Astrocyte (in vitro differentiated cells and primary cell): Measurements from ENCODE around the gene ZCCHC3. TPM values are rescaled to one million over a fixed set of nuclear protein-coding genes. Genes with fewer than 3 reads are reported as not detected.

Source experiments
- DNase-seq: peaks from one replicate; pipeline ENCODE4 v3.0.0-alpha.2; 2010; ENCODE audit warnings: low read depth
- FAIRE-seq: peaks from 2 replicates; lab custom pipeline; 2011; peaks lifted over from hg19 to GRCh38; lab: Jason Lieb, UNC
- H2AFZ ChIP-seq: 2 replicates; pipeline ENCODE4 v1.6.0; 2012; ENCODE audit warnings: low read depth, low read length, inconsistent platforms
- H3K27ac ChIP-seq: 2 replicates; pipeline ENCODE4 v1.5.1; 2011; ENCODE audit warnings: low read depth, low read length, inconsistent platforms
- H3K27me3 ChIP-seq: 2 replicates; pipeline ENCODE4 v1.6.0; 2011; ENCODE audit warnings: low read length, inconsistent platforms; ENCODE audit not compliant: insufficient read depth
- H3K36me3 ChIP-seq: 2 replicates; pipeline ENCODE4 v1.5.1; 2011; ENCODE audit warnings: low read length, inconsistent platforms; ENCODE audit not compliant: insufficient read depth
- H3K4me1 ChIP-seq: 2 replicates; pipeline ENCODE4 v1.5.1; 2011; ENCODE audit warnings: low read length, inconsistent platforms; ENCODE audit not compliant: insufficient read depth
- H3K4me2 ChIP-seq: 2 replicates; pipeline ENCODE4 v1.6.0; 2012; ENCODE audit warnings: low read length, inconsistent platforms
- H3K4me3 ChIP-seq: 2 replicates; pipeline ENCODE4 v1.5.1; 2011; ENCODE audit warnings: low read depth, mild to moderate bottlenecking, low read length, inconsistent platforms; ENCODE audit not compliant: insufficient read depth
- H3K79me2 ChIP-seq: 2 replicates; pipeline ENCODE4 v1.6.0; 2012; ENCODE audit warnings: mild to moderate bottlenecking, low read length, inconsistent platforms; ENCODE audit not compliant: insufficient read depth
- H3K9ac ChIP-seq: 2 replicates; pipeline ENCODE4 v1.6.0; 2012; ENCODE audit warnings: mild to moderate bottlenecking, low read length, inconsistent platforms
- H3K9me3 ChIP-seq: 2 replicates; pipeline ENCODE4 v1.5.1; 2012; ENCODE audit warnings: low read depth, mild to moderate bottlenecking, low read length, inconsistent platforms; ENCODE audit not compliant: insufficient read depth
- H4K20me1 ChIP-seq: 2 replicates; pipeline ENCODE4 v1.6.0; 2012; ENCODE audit warnings: low read length, inconsistent platforms; ENCODE audit not compliant: insufficient read depth
- H3K27ac Mint-ChIP-seq: one replicate; pipeline ENCODE4 v1.8.0; 2021; ENCODE audit warnings: mild to moderate bottlenecking, mixed read lengths; ENCODE audit not compliant: unreplicated experiment
- H3K27me3 Mint-ChIP-seq: one replicate; pipeline ENCODE4 v1.8.0; 2021; ENCODE audit warnings: low read depth, mixed read lengths; ENCODE audit not compliant: unreplicated experiment
- H3K36me3 Mint-ChIP-seq: one replicate; pipeline ENCODE4 v1.8.0; 2021; ENCODE audit warnings: low read depth, mixed read lengths; ENCODE audit not compliant: unreplicated experiment
- H3K4me1 Mint-ChIP-seq: one replicate; pipeline ENCODE4 v1.8.0; 2021; ENCODE audit warnings: low read depth, mixed read lengths; ENCODE audit not compliant: unreplicated experiment
- H3K4me3 Mint-ChIP-seq: one replicate; pipeline ENCODE4 v1.8.0; 2021; ENCODE audit warnings: mild to moderate bottlenecking, moderate library complexity, mixed read lengths; ENCODE audit not compliant: unreplicated experiment
- H3K9me3 Mint-ChIP-seq: one replicate; pipeline ENCODE4 v1.8.0; 2021; ENCODE audit warnings: mild to moderate bottlenecking, mixed read lengths; ENCODE audit not compliant: unreplicated experiment
- CTCF ChIP-seq: IDR thresholded peaks from 2 replicates; pipeline ENCODE4 v1.5.1; 2011; ENCODE audit warnings: low read depth, mild to moderate bottlenecking, inconsistent platforms, low read length, moderate library complexity; ENCODE audit not compliant: insufficient read depth
- EZH2 ChIP-seq: IDR thresholded peaks from 2 replicates; pipeline ENCODE4 v1.6.1; 2012; ENCODE audit warnings: mild to moderate bottlenecking, low read length, inconsistent platforms; ENCODE audit not compliant: insufficient read depth
- total RNA-seq: library from RNA; stranded (reverse); gene quantifications from 2 replicates; pipeline ENCODE4 v1.2.1, GENCODE V29; 2021

The ZCCHC3 gene
- total RNA-seq, 1 donor from 2014 or later = 18.6 TPM

GRCh38 chr20:289693-290083 lies 7.7 kb upstream of the ZCCHC3 start:
- Histone ChIP-seq H3K4me3 (peak overlapping the region; percentile 85), H4K20me1 (no peaks in the 10 kb centered on the region), H3K27me3 (no peaks in the 10 kb centered on the region), H3K9me3 (no peaks in the 10 kb centered on the region), H3K27ac (peak overlapping the region; percentile 81), H2AFZ (peak overlapping the region; percentile 91), H3K36me3 (no peaks in the 10 kb centered on the region), H3K4me2 (peak overlapping the region; percentile 93), H3K4me1 (peaks cover 20% of the 10 kb centered on the region), H3K9ac (peak overlapping the region; percentile 85), H3K79me2 (peaks cover 10% of the 10 kb centered on the region)
- FAIRE-seq = no peak
- TF ChIP-seq EZH2 = no peak
- no peak for TF ChIP-seq CTCF
- Mint-ChIP-seq H3K27ac (peak overlapping the region; percentile 88), H3K27me3 (no peaks in the 10 kb centered on the region), H3K4me1 (peaks cover 2% of the 10 kb centered on the region), H3K4me3 (no peak overlapping the region), H3K36me3 (no peaks in the 10 kb centered on the region), H3K9me3 (no peaks in the 10 kb centered on the region)
- no peak for DNase-seq

- Histone ChIP-seq H2AFZ (peak within 1 kb of the TSS; percentile 91), H3K4me1 (peaks cover 20% of the 10 kb centered on the region), H3K9me3 (no peaks in the 10 kb centered on the region), H3K27me3 (no peaks in the 10 kb centered on the region), H3K79me2 (peaks cover 10% of the 10 kb centered on the region), H3K4me3 (peak within 1 kb of the TSS; percentile 85), H3K27ac (peak within 1 kb of the TSS; percentile 81), H3K4me2 (peak within 1 kb of the TSS; percentile 93), H3K9ac (peak within 1 kb of the TSS; percentile 85), H4K20me1 (no peaks in the 10 kb centered on the region), H3K36me3 (no peaks in the 10 kb centered on the region)
- FAIRE-seq (no peak), DNase-seq (peak; percentile 80)
- Mint-ChIP-seq H3K36me3 (no peaks in the 10 kb centered on the region), H3K9me3 (no peaks in the 10 kb centered on the region), H3K4me3 (no peak within 1 kb of the TSS), H3K27ac (peak within 1 kb of the TSS; percentile 88), H3K4me1 (peaks cover 2% of the 10 kb centered on the region), H3K27me3 (no peaks in the 10 kb centered on the region)
- TF ChIP-seq EZH2 (no peak), CTCF (peak; percentile 36)
Observed at GRCh38 chr20:290084-290831, 7.1 kb upstream of the ZCCHC3 start, which contains the start of gene C20orf96. Gene C20orf96, minus strand, starts transcription at chr20:290750. Its CDS starts 140 bp downstream, at chr20:290610.

GRCh38 chr20:294602-295001 lies 2.8 kb upstream of the ZCCHC3 start:
- FAIRE-seq = no peak
- Histone ChIP-seq H2AFZ (no peak overlapping the region), H3K27ac (no peak overlapping the region), H3K79me2 (peaks cover 34% of the 10 kb centered on the region), H3K27me3 (no peaks in the 10 kb centered on the region), H3K9ac (no peak overlapping the region), H3K4me1 (peaks cover 24% of the 10 kb centered on the region), H3K36me3 (no peaks in the 10 kb centered on the region), H3K4me3 (no peak overlapping the region), H3K9me3 (no peaks in the 10 kb centered on the region), H4K20me1 (peaks cover 15% of the 10 kb centered on the region), H3K4me2 (no peak overlapping the region)
- DNase-seq = no peak
- H3K9me3 Mint-ChIP-seq = no peaks in the 10 kb centered on the region
- no peaks in the 10 kb centered on the region for H3K36me3 Mint-ChIP-seq
- H3K4me1 Mint-ChIP-seq = peaks cover 4% of the 10 kb centered on the region
- no peaks in the 10 kb centered on the region for H3K27me3 Mint-ChIP-seq
- no peak overlapping the region for H3K27ac Mint-ChIP-seq
- TF ChIP-seq CTCF = no peak
- no peak for TF ChIP-seq EZH2
- H3K4me3 Mint-ChIP-seq = no peak overlapping the region
